IPS-15b (cell line): Measurements from ENCODE around the gene ADAT1.

Experiments used
- H3K27me3 ChIP-seq: one replicate; pipeline ENCODE4 v1.6.1; 2013; ENCODE audit warnings: low read length; ENCODE audit not compliant: control insufficient read depth, insufficient read depth
- H3K36me3 ChIP-seq: one replicate; pipeline ENCODE4 v1.6.1; 2013; ENCODE audit warnings: low read length; ENCODE audit not compliant: control insufficient read depth, insufficient read depth
- H3K4me1 ChIP-seq: one replicate; pipeline ENCODE4 v1.6.1; 2013; ENCODE audit warnings: mild to moderate bottlenecking, low read length; ENCODE audit not compliant: control insufficient read depth, insufficient read depth
- H3K4me3 ChIP-seq: one replicate; pipeline ENCODE4 v1.5.1; 2013; ENCODE audit warnings: low read depth, low read length
- H3K9ac ChIP-seq: one replicate; pipeline ENCODE4 v1.6.1; 2013; ENCODE audit warnings: low read depth, mild to moderate bottlenecking, low read length
- H3K9me3 ChIP-seq: one replicate; pipeline ENCODE4 v1.6.1; 2013; ENCODE audit warnings: mild to moderate bottlenecking, low read length; ENCODE audit not compliant: control insufficient read depth, insufficient read depth

ADAT1 gene

GRCh38 chr16:75570396-75571065, 52.5 kb downstream of the ADAT1 start:
- H3K9ac ChIP-seq: no peak overlapping the region
- H3K4me1 ChIP-seq: no peaks in the 10 kb centered on the region
- H3K9me3 ChIP-seq: no peaks in the 10 kb centered on the region
- H3K4me3 ChIP-seq: no peak overlapping the region
- peaks cover 34% of the 10 kb centered on the region for H3K36me3 ChIP-seq
- no peaks in the 10 kb centered on the region for H3K27me3 ChIP-seq

- no peak overlapping the region for H3K9ac ChIP-seq
These were observed 55.2 kb downstream of the ADAT1 start for GRCh38 chr16:75567911-75568310.

GRCh38 chr16:75566758-75567255, 56.3 kb downstream of the ADAT1 start:
- H3K9ac ChIP-seq: no peak overlapping the region
- no peaks in the 10 kb centered on the region for H3K9me3 ChIP-seq
- H3K4me3 ChIP-seq: peak overlapping the region; percentile 71
- no peaks in the 10 kb centered on the region for H3K27me3 ChIP-seq
- H3K4me1 ChIP-seq: peaks cover 6% of the 10 kb centered on the region
- H3K36me3 ChIP-seq: peaks cover 21% of the 10 kb centered on the region

More at GRCh38 chr16:75567911-75568310, 55.2 kb downstream of the ADAT1 start:
- Histone ChIP-seq H3K4me1 (peaks cover 6% of the 10 kb centered on the region), H3K27me3 (no peaks in the 10 kb centered on the region), H3K4me3 (no peak overlapping the region), H3K36me3 (peaks cover 25% of the 10 kb centered on the region), H3K9me3 (no peaks in the 10 kb centered on the region)

- H3K9ac ChIP-seq: peak within 1 kb of the TSS; percentile 67
- no peaks in the 10 kb centered on the region for H3K9me3 ChIP-seq
- no peaks in the 10 kb centered on the region for H3K27me3 ChIP-seq
- peaks cover 6% of the 10 kb centered on the region for H3K4me1 ChIP-seq
- peaks cover 19% of the 10 kb centered on the region for H3K36me3 ChIP-seq
- H3K4me3 ChIP-seq: peak within 1 kb of the TSS; percentile 71
These were observed 56.9 kb downstream of the ADAT1 start, which contains the start of gene GABARAPL2 for GRCh38 chr16:75566040-75566757. Gene GABARAPL2, plus strand, starts transcription at chr16:75566379. Its CDS starts 108 bp downstream, at chr16:75566487.

- Histone ChIP-seq H3K9ac (no peak overlapping the region), H3K4me1 (peaks cover 6% of the 10 kb centered on the region)
These were observed 57.4 kb downstream of the ADAT1 start for GRCh38 chr16:75565640-75566039.

GRCh38 chr16:75559564-75560372, 63.3 kb downstream of the ADAT1 start:
- Histone ChIP-seq H3K9ac (no peak overlapping the region), H3K9me3 (no peaks in the 10 kb centered on the region), H3K36me3 (no peaks in the 10 kb centered on the region), H3K27me3 (peaks cover 4% of the 10 kb centered on the region), H3K4me1 (peaks cover 13% of the 10 kb centered on the region), H3K4me3 (no peak overlapping the region)

More at GRCh38 chr16:75565640-75566039, 57.4 kb downstream of the ADAT1 start:
- Histone ChIP-seq H3K27me3 (no peaks in the 10 kb centered on the region), H3K36me3 (peaks cover 17% of the 10 kb centered on the region), H3K4me3 (peak overlapping the region; percentile 71), H3K9me3 (no peaks in the 10 kb centered on the region)

- H3K27me3 ChIP-seq: peaks cover 4% of the 10 kb centered on the region
- no peaks in the 10 kb centered on the region for H3K36me3 ChIP-seq
- no peaks in the 10 kb centered on the region for H3K9me3 ChIP-seq
- H3K4me1 ChIP-seq: peaks cover 9% of the 10 kb centered on the region
- H3K9ac ChIP-seq: no peak overlapping the region
- no peak overlapping the region for H3K4me3 ChIP-seq
These were observed 64.2 kb downstream of the ADAT1 start for GRCh38 chr16:75558846-75559401.

GRCh38 chr16:75556431-75556950, 66.6 kb downstream of the ADAT1 start:
- H3K9me3 ChIP-seq: no peaks in the 10 kb centered on the region
- H3K4me3 ChIP-seq: peak overlapping the region; percentile 85
- H3K27me3 ChIP-seq: peaks cover 4% of the 10 kb centered on the region
- no peaks in the 10 kb centered on the region for H3K36me3 ChIP-seq
- H3K9ac ChIP-seq: no peak overlapping the region
- H3K4me1 ChIP-seq: peaks cover 7% of the 10 kb centered on the region

GRCh38 chr16:75555707-75556430, 67.2 kb downstream of the ADAT1 start, which contains the start of gene TMEM231:
Gene TMEM231, minus strand, starts transcription at chr16:75556252. Its CDS starts 43 bp downstream, at chr16:75556209.
- Histone ChIP-seq H3K4me3 (peak within 1 kb of the TSS; percentile 85), H3K4me1 (peaks cover 7% of the 10 kb centered on the region), H3K9ac (no peak within 1 kb of the TSS), H3K9me3 (no peaks in the 10 kb centered on the region), H3K36me3 (no peaks in the 10 kb centered on the region), H3K27me3 (peaks cover 4% of the 10 kb centered on the region)

GRCh38 chr16:75555213-75555706, 67.8 kb downstream of the ADAT1 start:
- Histone ChIP-seq H3K4me3 (peak overlapping the region; percentile 85), H3K9ac (no peak overlapping the region), H3K4me1 (peaks cover 5% of the 10 kb centered on the region), H3K27me3 (peaks cover 4% of the 10 kb centered on the region), H3K9me3 (no peaks in the 10 kb centered on the region), H3K36me3 (no peaks in the 10 kb centered on the region)
